HG03520 (cell line): ENCODE results near the gene RIC8A.

Experiments used
- ATAC-seq: cut with Tn5 transposase; IDR thresholded peaks from one replicate; pipeline ENCODE4 v1.9.1; 2021; ENCODE audit warnings: mild to moderate bottlenecking, moderate library complexity; ENCODE audit not compliant: unreplicated experiment

Gene RIC8A

DNA sequence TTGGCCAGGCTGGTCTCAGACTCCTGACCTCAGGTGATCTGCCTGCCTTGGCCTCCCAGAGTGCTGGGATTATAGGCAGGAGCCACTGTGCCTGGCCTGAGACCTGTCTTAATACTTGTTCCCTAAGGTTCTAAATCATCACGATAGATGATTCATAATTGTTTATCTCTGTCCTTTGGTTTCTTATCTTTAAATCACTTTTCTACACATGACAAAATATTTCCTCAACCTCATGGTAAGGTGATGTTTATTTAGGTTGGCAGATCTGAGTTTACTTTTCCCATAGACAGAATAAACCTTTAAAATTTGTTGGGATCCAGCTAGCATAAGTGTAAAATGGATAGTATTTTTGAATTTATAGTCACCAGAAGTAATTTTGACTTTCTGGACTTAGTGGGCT, 32.8 kb downstream of the RIC8A start:
- no peak for ATAC-seq

DNA sequence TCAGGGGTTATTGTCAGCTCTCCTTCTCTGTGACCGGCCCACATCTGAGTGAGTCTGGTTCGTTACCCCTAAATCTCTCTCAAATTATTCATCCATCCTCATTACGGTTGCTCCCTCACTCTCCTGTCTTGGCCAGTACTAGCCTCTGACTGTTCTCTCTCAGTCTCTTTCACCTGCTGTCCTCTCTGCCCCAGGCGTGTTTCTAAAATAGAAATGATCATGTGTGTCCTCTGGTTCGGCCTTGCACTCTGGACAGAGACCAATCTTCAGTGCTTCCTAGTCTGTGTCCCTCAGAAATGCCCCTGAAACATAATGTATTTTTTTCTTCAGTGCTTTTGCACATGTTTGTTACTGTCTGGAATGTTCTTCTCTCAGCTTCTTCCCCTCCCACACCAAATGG, 34.1 kb downstream of the RIC8A start:
- ATAC-seq, result no peak

DNA sequence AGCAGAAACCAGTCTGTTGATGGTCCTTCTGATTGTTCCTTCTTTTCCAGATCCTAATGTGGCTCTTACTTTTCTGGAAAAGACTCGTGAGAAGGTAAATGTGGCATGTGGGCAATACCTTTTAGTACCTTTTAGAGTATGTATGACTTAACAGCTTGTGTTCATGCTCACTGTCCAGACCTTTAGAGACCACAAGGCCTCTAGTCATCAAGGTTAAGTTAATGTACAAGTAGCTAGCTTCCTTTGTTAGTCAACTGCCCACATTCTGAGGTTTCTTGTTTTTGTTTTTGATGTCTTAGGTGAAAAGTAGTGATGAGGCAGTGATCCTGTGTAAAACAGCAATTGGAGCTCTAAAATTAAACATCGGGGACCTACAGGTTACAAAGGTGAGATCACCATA, 36.9 kb downstream of the RIC8A start:
- ATAC-seq, result no peak

DNA sequence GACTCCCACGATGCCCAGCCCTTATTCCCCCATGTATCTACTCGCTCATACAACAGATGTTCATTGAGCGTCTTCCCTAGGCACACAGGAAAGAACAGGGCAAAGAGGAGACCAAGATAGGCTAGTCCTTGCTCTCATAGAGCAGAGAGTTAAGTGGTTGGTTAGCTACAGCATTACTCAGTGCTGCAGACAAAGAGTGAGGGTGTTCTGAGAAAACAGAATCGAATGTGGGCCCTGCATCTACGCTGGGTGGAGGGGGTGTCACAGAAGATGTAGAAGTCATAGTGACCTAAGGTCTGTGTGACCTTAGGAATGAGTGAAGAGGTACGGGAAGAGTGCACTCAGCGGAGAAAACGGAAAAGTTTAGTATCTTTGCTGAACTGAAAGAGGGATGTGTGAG, 41.6 kb downstream of the RIC8A start:
- no peak for ATAC-seq

DNA sequence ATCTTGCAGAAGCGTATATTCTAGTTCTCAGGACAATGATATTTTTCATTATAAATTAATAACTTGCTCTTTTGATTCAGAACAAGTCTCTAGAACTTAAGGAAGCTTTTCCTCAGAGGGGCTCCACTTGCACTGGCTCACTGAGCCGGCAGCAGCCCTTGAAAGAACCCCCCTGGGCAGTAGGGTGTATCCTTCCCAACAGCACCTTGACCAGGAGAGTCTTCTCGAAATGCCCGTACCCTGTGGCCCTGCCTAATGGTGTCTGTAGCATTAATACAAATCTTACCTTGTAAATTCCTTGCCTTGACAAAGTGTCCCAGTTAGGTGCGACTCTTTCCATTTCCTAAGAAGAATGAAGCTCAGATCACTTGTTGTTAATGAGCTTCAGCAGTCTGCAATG, 42.8 kb downstream of the RIC8A start:
- ATAC-seq, result no peak

DNA sequence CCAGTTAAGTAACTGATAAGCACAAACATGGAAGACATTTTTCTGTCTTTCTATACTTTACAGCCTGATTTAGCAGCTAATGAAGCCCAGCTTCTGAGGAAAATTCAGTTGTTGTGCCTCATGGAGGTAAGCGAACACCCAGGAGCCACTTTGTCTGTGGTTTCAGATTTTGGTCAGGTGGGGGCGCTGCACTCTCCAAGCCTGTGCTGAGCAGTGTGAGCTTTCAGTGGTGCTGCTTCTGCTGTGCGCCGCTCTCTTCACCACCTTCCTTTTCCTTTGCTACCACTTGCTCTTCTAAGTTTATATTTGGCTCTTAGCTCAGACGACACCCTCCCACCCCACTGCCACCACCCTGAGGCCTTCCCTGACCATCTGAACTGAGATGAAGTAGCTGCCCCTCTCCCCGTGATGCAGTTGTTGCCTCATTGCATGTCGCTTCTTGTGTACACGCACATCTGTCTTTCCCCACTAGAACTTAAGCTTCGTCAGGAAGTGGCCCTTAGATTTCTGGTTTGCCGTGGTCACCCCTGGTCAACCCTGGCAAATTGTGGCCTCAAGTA, 43.3 kb downstream of the RIC8A start:
- ATAC-seq, result no peak

DNA sequence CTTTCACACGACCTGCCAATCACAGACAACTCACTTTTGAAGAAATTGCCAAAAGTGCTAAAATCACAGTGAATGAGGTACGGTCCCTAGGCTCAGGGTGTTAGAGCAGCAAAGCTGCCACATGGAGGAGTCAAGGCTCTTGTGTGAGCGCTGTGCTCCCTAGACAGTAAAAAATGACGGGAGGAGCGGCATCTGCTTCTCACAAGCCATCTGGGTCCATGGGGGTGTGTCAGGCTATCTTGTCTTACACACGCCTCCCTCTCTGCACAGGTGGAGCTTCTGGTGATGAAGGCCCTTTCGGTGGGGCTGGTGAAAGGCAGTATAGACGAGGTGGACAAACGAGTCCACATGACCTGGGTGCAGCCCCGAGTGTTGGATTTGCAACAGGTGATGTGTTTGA, 44.0 kb downstream of the RIC8A start:
- ATAC-seq, result no peak

DNA sequence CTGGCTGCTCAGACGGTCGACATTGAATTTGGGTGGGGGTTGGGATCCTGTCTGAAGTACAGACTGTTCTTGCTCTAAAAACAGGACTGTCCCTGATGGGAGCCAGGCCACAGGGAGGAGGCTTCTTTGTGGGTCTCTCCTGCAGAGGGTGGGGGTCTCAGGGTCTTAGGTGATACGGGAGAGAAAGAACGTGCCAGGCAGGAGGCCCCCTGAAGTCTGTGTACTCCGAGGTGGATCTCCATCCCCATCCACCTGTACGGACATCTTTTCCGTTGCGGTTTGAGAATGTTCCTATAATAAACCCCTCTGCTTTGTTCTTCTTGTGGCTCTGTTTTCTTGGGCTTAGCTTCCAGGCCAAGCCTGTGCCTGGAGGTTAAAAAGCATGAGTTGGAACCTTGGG, 45.2 kb downstream of the RIC8A start:
- no peak for ATAC-seq

DNA sequence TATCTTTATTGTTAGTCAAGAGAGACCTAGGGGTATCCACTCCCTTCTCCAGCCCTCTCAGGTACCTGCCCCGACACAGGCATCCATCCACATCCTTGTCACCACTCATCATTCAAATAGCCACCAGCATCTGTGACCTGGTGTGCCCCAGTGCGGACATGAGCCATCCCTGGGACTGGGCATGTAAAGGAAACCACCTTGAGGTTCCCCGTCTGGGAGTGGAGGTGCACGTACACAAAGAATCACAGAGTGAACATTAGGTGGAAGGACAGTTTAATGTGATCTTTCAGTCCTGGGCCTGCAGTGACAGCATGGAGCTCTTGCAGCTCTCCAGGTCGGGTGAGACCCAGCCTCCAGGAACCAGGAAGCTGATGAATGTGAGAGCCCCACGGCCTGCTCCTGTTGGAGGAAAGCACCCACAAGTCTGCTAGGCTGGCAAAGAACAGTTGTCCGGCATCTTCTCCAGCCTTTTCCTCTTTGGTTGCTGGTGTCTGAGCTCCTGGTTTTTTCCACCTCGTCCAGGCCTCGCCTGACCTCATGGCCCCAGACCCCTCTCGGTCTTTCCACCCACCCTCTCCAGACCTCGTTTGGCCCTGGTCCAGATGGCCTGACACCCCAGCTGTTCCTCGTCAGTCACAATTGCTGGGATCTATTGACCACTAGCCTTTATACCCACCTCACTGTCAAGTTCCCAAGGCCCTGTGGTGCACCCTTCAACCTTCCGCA, 45.8 kb downstream of the RIC8A start:
- ATAC-seq, result no peak

DNA sequence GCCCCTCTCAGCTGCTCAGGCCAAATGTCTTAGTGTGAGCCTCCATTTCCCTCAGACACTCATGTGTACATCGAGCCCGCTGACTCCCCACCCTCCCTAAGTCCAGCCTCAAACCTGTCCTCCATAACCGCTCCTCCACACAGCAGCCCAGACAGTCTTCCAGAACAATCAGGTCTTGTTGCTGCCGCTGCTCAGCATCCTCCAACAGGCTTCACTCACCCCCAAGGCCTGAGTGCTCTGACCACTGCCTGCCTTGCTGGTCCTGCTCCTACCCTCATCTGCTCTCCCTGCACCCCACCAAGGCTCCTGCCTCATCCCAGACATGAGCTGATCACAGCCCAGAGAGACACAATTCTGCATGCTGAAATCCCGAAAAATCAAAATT, 46.4 kb downstream of the RIC8A start:
- ATAC-seq, result no peak

DNA sequence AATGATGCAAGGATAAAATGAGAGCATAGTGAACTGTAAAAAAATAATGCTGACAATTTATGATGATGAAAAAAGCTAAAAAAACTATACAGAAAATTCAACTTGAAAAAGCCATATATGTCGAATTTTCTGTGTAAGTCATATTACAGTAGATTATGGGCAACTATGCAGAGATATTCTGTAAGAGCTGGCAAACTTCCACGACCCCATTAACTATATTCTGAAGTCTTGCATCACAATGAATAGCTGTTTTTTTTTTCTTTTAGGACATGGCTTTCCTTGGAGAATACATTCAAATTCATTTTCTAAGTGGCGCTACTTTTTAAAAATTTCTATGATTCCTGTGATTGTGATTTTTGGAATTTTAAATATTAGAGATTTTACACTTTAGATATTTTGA, 47.7 kb downstream of the RIC8A start:
- no peak for ATAC-seq

DNA sequence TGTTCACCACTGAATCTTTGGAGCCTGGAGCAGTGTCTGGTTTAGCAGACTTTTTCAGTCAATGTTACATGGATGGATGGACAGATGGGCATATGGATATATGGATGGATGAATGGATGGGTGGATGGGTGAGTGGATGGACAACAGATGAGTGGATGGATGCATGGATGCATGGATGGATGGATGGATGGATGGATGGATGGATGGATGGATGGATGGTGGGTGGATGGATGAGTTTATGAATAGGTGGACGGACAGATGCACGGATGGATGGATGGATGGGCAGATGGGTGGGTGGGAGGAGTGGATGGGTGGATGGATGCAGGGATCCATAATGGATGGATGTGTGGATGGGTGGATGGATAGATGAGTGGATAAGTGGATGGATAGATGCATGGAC, 48.3 kb downstream of the RIC8A start:
- ATAC-seq, result no peak

DNA sequence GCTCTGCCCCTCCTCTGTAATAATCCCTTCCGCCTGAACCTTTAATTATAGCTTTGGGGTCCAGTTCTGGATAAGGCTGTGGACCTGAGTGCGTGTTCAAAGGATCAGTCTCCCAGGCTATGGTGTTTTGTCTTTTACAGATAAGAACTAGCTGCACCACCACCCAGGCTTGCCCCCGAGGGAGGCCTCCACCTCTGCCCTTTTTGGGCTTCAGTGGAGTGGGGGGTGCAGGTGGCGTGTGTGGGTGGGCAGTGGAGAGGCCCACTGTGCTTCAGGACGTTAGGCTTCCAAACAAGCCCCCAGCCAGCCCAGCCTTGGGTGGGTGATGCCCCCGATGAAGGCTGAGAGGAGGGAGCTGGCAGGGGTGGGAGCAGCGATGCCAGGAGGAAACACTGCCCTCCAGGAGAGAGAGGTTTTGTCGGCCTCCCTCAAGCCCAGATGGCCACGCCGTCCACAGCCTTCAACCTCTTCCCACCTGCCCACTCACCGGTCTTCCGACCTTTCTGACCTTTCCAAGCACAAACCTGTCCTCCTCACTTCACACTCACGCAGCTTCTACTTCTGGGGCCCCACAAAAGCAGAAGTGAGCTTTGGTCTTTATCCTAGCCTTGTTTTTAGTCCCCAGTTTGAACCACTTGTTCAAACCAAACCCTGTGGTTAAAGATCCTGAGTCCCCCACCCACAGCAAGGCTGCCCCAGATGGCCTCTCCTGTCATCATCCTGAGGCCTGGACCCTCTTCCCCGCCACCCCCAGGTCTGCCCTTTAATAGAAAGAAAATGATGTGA, 49.6 kb downstream of the RIC8A start:
- ATAC-seq, result no peak

DNA sequence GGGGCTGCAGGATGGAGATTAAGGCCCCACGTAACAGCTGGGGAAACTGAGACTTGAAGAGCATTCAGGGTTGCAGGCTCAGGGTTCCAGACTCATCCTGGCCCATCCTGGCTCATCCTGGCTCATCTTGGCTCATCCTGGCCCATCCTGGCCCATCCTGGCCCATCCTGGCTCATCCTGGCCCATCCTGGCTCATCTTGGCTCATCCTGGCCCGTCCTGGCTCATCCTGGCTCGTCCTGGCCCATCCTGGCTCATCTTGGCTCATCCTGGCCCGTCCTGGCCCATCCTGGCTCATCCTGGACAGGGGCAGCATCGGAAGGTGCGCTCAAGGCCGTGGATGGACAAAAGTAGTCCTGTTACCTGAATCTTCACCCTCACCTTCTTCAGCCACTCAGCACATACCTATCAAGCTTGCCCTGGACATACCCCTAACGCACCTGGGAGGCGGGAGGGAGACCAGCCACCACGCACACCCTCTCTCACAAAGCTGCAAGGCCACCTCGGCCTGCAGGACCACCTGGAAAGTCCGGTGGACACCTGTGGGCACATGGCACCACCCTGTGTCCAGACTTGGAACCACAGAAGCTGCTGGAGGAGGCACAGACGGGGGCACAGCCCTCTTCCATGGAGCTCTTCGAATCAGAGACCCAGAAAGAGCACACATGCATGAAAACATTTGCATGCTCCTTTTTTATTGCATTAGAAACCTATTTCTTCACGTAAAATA, 50.4 kb downstream of the RIC8A start:
- ATAC-seq, result no peak

DNA sequence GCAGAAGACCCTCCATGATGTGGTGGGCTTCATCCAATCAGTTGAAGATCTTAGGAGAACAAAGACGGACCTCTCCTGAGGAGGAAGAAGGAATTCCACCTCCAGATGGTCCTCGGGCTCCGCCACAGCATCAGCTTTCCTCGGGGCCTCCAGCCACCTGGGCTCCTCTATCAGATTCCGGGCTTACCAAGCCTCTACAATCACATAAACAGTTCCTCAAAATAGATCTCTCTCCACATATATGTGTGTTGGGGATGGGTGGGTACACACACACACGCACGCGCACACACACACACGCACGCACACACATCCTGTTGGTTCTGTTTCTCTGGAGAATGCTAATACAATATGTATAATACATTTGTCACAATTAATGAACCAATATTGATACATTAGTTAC, 51.9 kb downstream of the RIC8A start:
- no peak for ATAC-seq

DNA sequence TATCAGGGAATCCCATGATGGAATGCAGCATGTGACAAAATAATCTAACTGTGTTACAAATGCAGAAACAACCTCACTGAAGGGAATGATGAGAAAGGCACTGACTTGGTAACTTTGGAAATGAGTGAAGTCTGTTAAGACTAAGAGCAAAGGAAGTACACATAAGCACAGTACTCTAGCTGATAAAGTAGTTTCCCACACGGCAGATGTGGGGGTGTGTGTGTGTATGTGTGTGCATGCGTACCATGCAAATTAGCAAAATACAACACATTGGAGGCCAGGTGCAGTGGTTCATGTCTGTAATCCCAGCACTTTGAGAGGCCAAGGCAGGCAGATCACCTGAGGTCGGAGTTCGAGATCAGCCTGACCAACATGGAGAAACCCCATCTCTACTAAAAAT, 54.1 kb downstream of the RIC8A start:
- no peak for ATAC-seq
